GM18502 (cell line): ENCODE data around the gene TNPO1.

Experiments used
- ATAC-seq: cut with Tn5 transposase; IDR thresholded peaks from one replicate; pipeline ENCODE4 v1.9.1; 2021; ENCODE audit warnings: mild to moderate bottlenecking; ENCODE audit not compliant: unreplicated experiment, poor library complexity

Gene TNPO1

DNA sequence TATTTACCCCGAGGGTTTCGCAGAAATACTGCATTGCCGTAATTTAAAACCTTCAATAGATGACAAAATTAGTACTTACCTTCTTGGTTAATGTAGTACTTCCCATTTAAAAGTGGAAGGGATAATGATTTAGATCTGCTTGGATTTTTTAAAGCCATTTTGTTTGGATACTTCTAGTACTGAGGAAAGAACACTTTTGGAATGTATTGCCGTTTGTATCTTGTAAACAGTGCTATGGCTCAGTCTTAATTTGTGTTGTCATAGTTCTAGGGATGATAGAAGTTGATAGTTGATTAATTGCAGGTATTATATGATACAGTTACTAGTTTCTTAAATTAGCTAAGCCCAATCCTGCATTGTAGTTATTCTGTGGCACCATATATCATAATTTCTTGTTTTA, 33.1 kb downstream of the TNPO1 start:
- ATAC-seq, result no peak

DNA sequence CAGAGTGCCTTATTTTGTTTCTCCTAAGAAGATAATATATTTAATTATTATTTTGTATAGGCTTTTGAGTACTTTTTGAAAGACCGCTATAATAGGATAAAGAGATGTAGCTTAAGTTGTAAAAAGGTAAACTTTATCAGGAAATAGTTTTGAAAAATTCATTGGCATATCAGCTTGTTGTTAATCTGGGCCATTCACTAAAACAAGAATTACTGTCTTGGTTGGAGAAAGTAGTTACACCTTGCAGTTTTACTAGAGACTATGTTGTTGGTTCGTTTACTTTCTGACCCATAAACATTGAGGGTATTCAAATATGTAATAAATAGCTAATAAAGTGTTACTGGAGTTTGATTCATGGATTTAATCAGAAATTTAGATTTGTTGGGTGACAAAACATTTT, 33.7 kb downstream of the TNPO1 start:
- ATAC-seq, result no peak

DNA sequence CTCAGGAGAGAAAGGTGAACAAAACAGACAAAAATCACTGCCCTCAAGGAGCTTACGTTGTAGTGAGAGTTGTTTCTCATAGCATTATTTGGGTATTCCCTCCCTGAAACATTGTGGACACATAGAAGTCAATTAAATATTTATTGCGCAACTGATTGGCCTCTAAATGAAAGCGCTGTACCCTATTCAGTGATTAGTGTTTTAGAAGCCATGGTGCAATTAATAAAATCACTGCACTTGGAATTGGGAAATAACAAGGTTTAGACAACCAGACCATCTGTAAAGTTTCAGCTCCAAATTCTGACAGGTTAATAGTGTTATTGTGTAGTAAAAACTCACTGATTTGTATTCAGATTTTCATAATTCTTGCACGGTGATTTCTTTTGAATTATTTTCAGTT, 35.9 kb downstream of the TNPO1 start:
- ATAC-seq, result no peak

- ATAC-seq, result no peak
Observed at GRCh38 chr5:72854419-72854818, 38.0 kb downstream of the TNPO1 start.

DNA sequence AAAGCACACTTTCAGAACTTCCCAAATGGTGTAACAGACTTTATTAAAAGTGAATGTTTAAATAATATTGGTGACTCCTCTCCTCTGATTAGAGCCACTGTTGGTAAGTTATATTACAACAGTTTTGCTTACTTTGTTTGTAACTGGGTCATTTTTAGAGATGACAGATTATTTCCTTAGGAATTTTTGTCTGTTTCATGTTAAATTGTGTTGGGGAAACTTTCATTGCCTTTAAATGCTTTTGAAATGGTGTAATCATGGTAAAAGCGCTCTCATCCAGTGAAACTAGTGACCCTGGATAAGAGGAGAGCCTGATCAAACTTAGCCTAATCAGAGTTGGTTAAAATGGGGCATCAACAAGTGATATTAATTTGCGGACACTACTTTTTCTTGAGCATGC, 39.4 kb downstream of the TNPO1 start:
- no peak for ATAC-seq

DNA sequence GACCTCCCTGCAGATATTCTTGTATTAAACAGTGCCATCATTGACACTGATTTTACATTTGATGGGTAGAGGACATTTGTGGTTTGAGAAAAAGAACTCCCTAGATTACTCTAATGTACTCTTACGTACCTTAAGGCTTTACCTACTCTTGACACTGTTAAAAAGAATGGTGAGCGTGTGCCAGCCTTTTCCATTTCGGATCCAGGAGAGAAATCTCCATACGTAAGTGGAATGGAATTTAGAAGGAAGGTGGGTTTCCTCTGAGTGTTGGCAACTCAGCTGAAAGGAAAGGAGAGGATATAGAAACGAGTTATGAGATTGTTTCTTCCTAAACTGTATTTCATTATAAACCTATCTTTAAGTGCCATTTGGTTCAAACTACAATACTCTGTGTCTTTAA, 40.9 kb downstream of the TNPO1 start:
- ATAC-seq, result no peak

DNA sequence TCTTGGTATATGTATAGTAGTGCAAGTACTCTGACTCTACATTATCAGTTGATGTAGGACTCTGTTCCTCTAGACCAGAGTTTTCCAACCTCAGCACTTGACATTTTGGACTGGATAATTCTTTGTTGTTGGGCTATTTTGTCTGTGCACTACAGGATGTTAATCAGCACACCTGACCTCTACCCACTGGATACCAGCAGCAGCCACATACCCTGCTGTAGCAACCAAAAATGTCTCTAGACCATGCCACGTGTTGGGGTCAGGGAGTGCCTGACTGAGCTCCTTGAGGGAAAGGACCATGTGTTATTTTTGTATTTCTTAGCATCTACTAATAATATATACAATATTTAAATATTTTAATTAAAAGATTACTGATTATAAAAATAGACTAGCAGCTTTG, 42.7 kb downstream of the TNPO1 start:
- no peak for ATAC-seq

DNA sequence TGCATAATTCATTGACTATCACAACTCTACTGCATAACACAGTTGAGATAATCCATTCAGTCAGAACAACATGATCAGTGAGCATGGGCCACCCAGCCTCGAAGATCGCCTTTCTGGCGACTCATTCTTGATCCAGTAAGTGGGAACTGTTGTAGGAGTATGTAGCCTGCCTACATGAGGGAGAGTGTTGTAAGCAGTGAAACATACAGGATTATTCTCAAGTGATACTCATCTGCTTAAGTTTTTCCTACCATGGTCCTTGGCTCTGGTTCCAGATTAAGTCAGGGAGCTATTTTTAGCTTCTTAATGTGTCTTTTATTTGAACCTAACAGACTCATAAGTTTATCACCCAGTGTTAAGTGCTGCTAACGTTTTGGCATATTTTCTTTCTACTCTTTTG, 44.0 kb downstream of the TNPO1 start:
- no peak for ATAC-seq

GRCh38 chr5:72871366-72872024, 55.0 kb downstream of the TNPO1 start:
- no peak for ATAC-seq

- ATAC-seq, result no peak
Observed at GRCh38 chr5:72878854-72879253, 62.4 kb downstream of the TNPO1 start.

- ATAC-seq, result no peak
Observed at GRCh38 chr5:72882989-72883388, 66.5 kb downstream of the TNPO1 start.

GRCh38 chr5:72883850-72884249, 67.4 kb downstream of the TNPO1 start:
- no peak for ATAC-seq

- ATAC-seq, result no peak
Observed at GRCh38 chr5:72884892-72885291, 68.4 kb downstream of the TNPO1 start.

DNA sequence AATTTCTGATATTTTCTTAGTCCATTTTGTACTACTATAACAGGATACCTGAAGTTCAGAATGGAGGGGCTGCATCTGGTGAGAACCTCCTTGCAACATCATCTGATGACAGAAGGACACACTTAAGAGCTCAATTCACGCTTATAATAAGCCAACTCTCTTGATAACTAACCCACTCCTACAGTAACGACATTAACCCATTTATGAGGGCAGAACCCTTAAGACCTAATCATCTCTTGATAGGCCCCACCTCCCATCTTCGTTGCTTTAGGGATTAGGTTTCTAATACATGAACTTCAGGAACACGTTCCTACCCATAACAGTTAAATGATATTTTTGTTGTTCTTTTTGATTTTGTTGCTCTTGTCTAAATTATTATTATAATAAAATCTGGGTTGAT, 69.4 kb downstream of the TNPO1 start:
- no peak for ATAC-seq

DNA sequence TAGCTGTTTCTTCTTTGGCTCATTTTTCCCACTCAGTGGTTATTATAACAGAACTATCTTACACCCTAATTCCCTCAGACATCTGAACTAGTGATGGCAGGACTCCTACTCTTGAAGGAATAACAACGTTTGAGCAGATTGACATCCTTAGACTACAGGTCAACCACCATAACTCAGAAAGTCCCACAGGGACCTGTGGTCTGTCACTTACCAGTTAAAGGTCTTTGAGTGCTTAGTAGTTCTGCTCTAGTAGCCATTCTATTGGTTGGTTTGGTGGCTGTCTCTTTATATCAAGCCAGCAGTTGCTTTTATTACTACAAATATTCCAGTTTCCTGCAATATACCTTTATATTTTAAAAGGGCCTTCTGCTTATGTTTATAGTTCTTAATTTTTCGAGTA, 72.1 kb downstream of the TNPO1 start:
- ATAC-seq, result no peak

DNA sequence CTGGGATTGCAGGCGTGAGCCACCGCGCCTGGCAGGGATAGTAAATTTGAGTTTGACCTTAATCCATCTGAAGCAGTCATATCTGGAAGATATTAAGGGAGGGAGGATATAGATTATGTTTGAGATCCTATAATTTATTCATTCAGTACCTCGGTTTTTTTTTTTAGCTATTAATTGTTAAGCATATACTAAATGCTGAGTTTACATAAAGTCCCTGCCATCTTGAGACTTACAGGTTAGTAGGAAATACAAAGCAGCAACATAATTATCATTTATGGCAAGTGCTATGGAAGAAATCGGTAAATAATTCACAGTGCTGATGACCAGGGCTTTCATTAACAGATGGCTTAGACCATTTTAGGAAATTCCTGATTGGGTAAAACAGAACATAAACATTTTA, 72.9 kb downstream of the TNPO1 start:
- ATAC-seq, result no peak

- ATAC-seq, result no peak
Observed at GRCh38 chr5:72892846-72893245, 76.4 kb downstream of the TNPO1 start.

GRCh38 chr5:72895758-72896157, 79.3 kb downstream of the TNPO1 start:
- no peak for ATAC-seq

GRCh38 chr5:72906806-72907205, 90.3 kb downstream of the TNPO1 start:
- ATAC-seq, result no peak

DNA sequence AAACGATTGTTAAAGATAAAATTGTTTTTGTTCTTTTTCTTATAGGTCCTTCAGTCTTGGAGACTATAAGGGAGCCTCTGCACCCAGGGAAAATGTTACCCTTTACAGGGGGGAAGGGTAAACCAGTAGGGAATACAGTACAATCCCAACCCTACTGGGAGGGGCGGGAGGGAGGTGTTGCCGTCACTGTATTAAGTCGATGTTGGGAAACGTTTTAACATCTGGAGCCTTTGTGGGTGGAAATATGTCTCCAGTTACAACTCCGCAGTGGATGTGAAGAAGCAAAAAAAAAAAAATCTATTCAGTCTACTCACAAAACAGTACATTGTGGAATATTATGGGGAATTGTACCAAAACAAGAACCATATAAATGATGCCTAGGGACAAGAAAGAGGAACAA, 92.2 kb downstream of the TNPO1 start:
- ATAC-seq, result no peak

DNA sequence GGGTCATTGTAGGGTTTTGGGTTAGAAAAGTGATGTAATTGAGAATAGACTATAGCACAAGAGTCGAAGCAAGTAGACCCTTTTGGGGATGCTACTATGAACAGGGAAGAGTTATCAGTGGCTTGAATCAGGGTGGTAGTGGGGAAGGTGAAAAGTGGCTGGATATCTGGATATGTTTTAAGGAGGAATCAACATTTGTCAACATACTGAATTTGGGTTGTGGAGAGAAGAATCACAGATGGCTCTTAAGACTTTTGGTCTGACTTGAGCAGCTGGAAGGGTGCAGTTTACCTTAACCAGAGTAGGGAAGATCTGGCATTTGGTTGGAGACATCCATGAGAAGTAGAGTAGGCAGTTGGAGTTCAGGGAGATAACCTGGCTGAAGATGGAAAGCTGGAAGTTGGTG, 100.9 kb downstream of the TNPO1 start:
- no peak for ATAC-seq

- no peak for ATAC-seq
Observed at GRCh38 chr5:72920690-72921502, 104.4 kb downstream of the TNPO1 start.
